ENCODE measurements around the gene DCXR. TPM values are rescaled to one million over a fixed set of nuclear protein-coding genes. Genes with fewer than 3 reads are reported as not detected.

DCXR gene
- total and polyA plus RNA-seq, 2 experiments from 2014 or later = 164 to 312 TPM

DNA sequence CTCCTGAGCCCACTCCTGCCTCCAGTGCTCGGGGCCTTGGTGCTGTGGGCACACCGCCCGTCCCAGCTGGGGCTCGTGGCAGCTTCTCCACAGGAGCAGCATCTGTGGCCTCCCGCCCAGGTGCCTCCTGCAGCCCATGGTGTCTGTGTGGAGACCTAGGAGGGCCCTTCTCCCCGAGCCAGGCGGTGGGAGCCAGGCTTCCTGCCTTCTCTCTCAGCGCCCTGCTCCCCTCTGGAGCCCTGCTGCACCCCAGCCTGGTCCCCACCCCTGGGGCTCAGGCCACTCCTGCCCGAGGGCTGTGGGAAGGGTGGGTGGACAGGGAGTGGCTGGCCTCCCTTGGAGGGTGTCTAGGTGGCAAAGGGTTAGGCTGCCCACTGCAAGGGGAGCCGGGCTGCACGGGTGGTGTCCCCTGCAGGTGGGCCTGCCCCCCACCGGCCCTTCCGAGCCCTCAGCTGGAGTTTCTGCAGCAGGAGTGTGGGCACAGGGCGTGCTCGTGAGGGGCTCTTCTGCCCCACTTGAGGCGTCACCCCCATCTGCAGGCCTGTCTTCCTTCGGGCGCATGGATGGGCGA is 25.8 kb downstream of the DCXR start:
- TF ChIP-seq, protein P1, sequence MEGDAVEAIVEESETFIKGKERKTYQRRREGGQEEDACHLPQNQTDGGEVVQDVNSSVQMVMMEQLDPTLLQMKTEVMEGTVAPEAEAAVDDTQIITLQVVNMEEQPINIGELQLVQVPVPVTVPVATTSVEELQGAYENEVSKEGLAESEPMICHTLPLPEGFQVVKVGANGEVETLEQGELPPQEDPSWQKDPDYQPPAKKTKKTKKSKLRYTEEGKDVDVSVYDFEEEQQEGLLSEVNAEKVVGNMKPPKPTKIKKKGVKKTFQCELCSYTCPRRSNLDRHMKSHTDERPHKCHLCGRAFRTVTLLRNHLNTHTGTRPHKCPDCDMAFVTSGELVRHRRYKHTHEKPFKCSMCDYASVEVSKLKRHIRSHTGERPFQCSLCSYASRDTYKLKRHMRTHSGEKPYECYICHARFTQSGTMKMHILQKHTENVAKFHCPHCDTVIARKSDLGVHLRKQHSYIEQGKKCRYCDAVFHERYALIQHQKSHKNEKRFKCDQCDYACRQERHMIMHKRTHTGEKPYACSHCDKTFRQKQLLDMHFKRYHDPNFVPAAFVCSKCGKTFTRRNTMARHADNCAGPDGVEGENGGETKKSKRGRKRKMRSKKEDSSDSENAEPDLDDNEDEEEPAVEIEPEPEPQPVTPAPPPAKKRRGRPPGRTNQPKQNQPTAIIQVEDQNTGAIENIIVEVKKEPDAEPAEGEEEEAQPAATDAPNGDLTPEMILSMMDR (IDR thresholded peaks at IDR 0.05; ENCODE audit: low read depth, low read length) = no peak
- Histone ChIP-seq H3K27me3 (no peaks in the 10 kb centered on the region), H3K4me1 (ENCODE audit: low read depth) (peaks cover 18% of the 10 kb centered on the region), H3K27ac (peak overlapping the region; percentile 89), H3K4me3 (no peak overlapping the region), H3K9me3 (ENCODE audit: low read depth) (no peaks in the 10 kb centered on the region), H3K36me3 (no peaks in the 10 kb centered on the region)
- no peak for DNase-seq (ENCODE audit: low read depth in 1 of 2, low spot score in 1 of 2)

DNA sequence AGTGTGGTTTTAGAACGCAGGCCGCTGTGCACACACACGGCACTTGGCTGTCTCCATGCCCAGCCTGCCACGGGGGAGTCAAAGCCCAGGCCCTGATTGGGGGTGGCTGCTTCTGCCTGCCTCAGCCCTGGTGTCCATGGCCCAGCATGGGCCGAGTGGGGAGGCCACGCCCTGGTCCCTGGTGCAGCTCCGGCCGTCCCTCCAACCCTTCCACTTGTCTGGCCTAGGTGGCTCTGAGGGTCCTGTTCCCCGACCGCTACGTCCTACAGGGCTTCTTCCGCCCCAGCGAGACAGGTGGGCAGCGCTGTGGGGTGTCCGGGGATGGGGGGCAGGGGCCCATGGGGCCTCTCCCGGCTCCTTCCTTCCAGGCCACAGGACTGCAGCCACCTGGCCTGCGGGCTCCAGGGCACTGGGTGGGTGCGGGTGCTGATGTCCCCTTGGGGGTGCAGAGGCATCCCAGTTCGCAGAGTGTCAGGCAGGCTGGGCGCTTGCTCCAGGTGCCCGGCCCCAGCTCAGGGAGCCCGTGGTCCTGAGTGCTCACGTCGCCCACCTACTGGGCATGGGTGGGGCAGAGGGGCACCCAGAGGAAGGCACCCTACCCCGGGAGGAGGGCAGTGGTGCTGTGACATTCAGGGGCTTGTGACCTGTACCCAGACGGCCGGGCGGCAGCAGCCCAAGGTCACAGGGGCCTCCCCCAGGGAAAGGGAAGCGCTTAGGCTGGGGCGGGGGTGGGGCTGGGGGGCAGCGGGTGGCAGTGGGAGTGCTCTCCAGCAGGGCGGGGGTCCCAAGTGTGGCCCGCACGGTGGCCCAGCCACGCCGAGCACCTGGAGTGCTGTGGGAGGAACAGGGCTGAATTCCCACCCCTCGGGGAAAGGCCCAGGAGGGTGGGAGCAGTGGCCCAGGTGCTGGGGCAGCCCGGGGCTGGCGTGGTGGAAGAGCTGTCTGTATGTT is 26.6 kb downstream of the DCXR start:
- Histone ChIP-seq H3K4me3 (no peak overlapping the region), H3K27me3 (no peaks in the 10 kb centered on the region), H3K27ac (no peak overlapping the region), H3K36me3 (no peaks in the 10 kb centered on the region), H3K9me3 (ENCODE audit: low read depth) (no peaks in the 10 kb centered on the region), H3K4me1 (ENCODE audit: low read depth) (peaks cover 18% of the 10 kb centered on the region)
- TF ChIP-seq, protein P1 (IDR thresholded peaks at IDR 0.05; ENCODE audit: low read depth, low read length) = no peak
- no peak for DNase-seq (ENCODE audit: low read depth in 1 of 2, low spot score in 1 of 2)

DNA sequence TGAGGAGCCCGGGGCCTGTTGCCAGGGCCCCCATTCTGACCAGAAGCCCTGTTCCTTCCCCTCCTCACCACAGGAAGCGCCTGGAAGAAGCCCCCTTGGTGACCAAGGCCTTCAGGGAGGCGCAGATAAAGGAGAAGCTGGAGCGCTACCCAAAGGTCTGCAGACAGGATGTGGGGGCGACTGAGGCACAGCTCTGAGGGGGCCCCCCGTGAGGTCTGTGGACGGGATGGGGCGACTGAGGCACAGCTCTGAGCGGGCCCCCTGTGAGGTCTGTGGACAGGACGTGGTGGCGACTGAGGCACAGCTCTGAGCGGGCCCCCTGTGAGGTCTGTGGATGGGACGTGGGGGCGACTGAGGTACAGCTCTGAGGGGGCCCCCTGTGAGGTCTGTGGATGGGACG is 28.1 kb downstream of the DCXR start:
- no peak overlapping the region for H3K4me3 ChIP-seq
- DNase-seq (ENCODE audit: low read depth in 1 of 2, low spot score in 1 of 2) = no peak
- TF ChIP-seq, protein P1 (IDR thresholded peaks at IDR 0.05; ENCODE audit: low read depth, low read length) = no peak

GRCh38 chr17:82008941-82009405 is 28.5 kb downstream of the DCXR start:
- H3K27ac ChIP-seq = no peak overlapping the region
- no peaks in the 10 kb centered on the region for H3K27me3 ChIP-seq
- H3K9me3 ChIP-seq (ENCODE audit: low read depth) = no peaks in the 10 kb centered on the region
- no peak for DNase-seq (ENCODE audit: low read depth in 1 of 2, low spot score in 1 of 2)
- H3K36me3 ChIP-seq = no peaks in the 10 kb centered on the region
- TF ChIP-seq, protein P1 (IDR thresholded peaks at IDR 0.05; ENCODE audit: low read depth, low read length) = no peak
- peaks cover 18% of the 10 kb centered on the region for H3K4me1 ChIP-seq (ENCODE audit: low read depth)
- no peak overlapping the region for H3K4me3 ChIP-seq

More for the DNA sequence above, 28.1 kb downstream of the DCXR start:
- H3K4me1 ChIP-seq (ENCODE audit: low read depth) = peaks cover 18% of the 10 kb centered on the region
- no peaks in the 10 kb centered on the region for H3K36me3 ChIP-seq
- no peak overlapping the region for H3K27ac ChIP-seq
- H3K9me3 ChIP-seq (ENCODE audit: low read depth) = no peaks in the 10 kb centered on the region
- no peaks in the 10 kb centered on the region for H3K27me3 ChIP-seq

DNA sequence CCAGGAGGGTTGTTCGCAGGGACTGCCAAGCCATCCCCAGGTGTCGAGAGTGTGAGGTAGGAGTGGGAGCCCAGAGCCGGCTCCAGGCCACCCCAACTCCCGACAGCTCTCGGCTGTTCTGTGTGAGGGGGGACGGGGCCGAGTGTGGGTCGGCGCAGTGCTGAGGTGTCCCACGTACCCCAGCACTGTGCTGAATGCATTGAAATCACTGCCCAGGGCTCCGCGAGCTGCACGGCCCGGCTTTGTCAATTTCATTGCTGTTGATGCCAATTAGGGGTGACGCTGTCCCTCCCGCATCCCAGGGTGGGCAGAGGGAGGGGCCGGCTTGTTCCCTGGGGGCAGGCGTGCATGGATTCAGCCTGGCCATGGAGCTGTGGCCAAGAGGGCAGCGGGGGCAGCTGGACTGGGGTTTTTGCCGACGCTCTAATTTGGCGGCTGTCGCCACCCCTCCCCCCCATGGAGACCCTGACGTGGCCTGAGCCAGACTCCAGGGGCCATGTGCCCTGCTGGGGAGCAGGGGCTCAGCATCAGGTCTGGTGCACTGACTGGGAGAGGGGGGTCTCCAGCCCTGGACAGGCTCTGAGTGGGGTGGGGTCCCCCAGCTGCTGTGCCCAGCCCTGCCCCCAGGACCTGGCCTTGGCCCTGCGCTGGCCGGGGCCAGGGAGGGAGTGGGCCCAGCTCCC is 29.1 kb downstream of the DCXR start:
- no peak for DNase-seq (ENCODE audit: low read depth in 1 of 2, low spot score in 1 of 2)
- Histone ChIP-seq H3K27me3 (no peaks in the 10 kb centered on the region), H3K36me3 (no peaks in the 10 kb centered on the region), H3K27ac (no peak overlapping the region), H3K4me3 (no peak overlapping the region), H3K9me3 (ENCODE audit: low read depth) (no peaks in the 10 kb centered on the region), H3K4me1 (ENCODE audit: low read depth) (peaks cover 13% of the 10 kb centered on the region)
- TF ChIP-seq, protein P1 (IDR thresholded peaks at IDR 0.05; ENCODE audit: low read depth, low read length) = no peak

All from cardiac muscle cell (in vitro differentiated cells and primary cell).